Activated CD8-positive, alpha-beta memory T cell treated with anti-CD3 and anti-CD28 coated beads for 1 hour (primary cell): ENCODE measurements around the gene LIX1L.
"Not testable (repeated sequence)": the region's sequence is repeated elsewhere in the genome, so short reads cannot be mapped to it uniquely, and the experiment has no call there.

ENCODE experiments used
- DNase-seq, 2 donors: peaks; one replicate each; pipeline ENCODE4 v3.0.0-alpha.2; 2020; ENCODE audit warnings: low read depth in 1 of 2; ENCODE audit errors: extremely low read depth in 1 of 2

The LIX1L gene

GRCh38 chr1:145937436-145937835 lies 20.4 kb downstream of the LIX1L start:
- no peak for DNase-seq

DNA sequence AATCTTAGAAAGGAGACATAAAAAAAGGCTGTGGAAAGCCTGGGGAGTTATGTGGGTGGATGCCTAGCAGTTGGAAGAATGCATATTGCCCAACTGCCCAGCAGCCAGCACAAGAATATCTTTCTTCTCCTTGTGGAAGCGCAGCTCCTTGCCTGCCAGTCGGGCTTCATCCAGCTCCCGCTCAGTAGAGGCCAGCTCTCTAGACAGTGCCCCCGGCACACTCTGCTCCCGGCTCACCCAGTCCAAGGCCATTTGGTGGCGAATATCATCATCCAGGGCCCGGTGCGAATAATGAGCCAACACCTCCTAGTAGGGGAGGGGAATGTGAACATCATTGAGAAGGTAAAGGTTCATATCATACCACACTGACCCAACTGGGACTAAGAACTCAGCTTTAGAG lies 21.6 kb downstream of the LIX1L start:
- no peak for DNase-seq

DNA sequence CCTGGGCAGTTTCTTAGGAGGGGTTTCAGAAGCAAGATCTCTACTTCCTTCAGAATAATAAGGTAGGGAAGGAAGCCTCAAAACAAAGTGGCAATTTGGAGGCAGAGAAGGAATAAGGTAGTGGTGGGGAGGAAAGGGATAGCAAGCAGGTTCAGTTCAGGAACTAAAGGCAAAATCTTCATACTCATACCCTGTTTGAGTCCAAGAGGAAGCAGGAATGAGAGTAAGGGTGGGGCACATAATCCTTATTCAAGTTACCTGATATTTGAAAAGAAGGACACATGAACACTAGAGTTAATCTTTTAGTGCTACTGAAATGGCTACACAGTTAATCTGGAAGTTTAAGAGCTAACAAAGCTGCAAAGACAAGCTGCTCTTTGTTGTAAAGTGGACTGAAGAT lies 22.1 kb downstream of the LIX1L start:
- no peak for DNase-seq

GRCh38 chr1:145932522-145933009 lies 25.3 kb downstream of the LIX1L start:
- not testable (repeated sequence) for DNase-seq

DNA sequence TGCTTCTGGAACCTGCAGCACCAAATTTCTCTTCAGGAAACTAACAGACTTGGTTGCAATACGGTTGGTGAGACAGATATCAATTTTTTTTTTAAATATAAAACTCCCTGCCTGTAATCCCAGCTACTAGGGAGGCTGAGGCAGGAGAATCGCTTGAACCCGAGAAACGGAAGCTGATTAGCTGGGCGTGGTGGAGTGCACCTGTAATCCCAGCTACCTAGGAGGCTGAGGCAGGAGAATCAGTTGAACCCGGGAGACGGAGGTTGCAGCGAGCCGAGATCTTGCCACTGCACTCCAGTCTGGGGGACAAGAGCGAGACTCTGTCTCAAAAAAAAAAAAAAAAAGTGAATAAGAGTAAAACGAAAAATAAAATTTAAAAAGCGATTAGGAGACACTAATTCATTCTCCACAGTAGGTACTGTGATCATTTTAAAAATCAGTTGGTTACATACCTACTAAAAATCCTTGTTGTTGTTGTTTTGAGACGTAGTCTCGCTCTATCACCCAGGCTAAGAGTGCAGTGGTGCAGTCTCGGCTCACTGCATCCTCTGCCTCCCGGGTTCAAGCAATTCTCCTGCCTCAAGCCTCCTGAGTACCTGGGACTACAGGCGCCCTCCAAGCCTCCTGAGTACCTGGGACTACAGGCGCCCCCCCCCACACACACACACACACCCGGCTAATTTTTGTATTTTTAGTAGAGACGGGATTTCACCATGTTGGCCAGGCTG lies 29.7 kb downstream of the LIX1L start:
- DNase-seq: no peak

GRCh38 chr1:145927063-145927886 lies 30.5 kb downstream of the LIX1L start, which contains the start of gene RBM8A:
TSS of gene RBM8A (minus strand) at chr1:145927484. CDS start at chr1:145927426, 58 bp downstream.
- DNase-seq: peak; percentile 77 to 89

GRCh38 chr1:145926686-145927062 lies 31.1 kb downstream of the LIX1L start:
- no peak for DNase-seq

DNA sequence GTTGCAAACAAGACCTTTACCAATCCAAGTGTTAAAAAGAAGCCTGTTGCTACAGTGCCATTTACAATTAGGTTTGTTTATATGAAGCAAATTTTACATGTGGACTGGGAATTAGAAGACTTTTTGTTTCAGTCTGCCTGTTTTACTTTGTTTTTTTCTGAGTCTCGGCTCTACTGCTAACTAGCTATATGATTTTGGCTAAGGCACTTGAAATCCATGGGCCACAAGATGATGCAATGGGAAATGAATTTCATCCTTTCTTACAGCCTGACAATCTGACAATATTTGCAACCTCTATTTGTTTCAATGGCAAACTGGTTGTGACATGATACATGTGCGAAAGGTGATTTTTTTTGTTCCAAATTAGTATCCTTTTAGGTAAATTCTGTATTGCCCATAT lies 35.6 kb downstream of the LIX1L start:
- DNase-seq: no peak

DNA sequence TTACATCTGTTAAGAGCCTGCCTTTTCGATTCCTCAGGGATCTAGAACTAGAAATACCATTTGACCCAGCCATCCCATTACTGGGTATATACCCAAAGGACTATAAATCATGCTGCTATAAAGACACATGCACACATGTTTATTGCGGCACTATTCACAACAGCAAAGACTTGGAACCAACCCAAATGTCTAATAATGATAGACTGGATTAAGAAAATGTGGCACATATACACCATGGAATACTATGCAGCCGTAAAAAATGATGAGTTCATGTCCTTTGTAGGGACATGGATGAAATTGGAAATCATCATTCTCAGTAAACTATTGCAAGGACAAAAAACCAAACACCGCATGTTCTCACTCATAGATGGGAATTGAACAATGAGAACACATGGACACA lies 37.5 kb downstream of the LIX1L start:
- DNase-seq: not testable (repeated sequence)

- no peak for DNase-seq
Observed at GRCh38 chr1:145918992-145919939, 38.6 kb downstream of the LIX1L start.

DNA sequence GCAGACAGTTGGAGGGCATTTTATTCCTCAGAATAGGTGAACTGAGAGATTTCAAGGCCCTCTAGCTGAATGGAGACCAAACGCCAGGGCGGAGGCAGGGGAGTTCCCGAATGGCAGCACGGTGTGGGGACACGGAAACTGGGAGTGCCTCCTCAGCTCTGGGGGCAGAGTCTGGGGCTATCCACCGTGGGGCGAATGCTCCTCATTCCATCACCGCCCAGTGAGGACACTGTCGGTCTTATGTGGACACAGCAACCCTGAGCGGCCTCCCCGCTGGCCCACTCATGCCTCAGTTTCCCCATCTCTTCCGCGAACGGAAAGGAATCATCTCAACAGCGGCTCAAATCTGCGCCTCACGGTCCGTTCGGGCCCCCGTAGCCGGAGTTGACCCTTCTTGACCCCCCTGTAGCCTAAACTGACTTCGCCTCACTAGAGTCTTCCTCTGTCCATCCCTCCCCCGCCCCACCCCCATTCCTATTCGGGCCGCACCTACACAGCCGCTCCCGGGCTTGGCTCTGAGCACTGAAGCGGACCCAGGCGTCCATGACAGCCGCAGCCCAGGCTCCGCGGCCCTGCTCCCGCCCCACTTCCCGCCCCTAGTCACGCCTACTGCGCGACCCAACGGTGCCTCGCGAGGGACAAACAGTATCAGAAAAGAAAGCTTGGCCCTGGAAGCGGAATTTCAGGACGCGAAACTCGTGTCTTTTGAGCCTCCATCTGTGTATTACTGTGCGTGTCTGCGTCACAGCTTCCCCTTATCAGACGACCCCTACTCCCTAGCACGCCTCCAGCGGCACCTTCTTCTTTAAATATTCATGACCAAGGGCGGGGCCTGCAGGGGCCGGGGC lies 39.4 kb downstream of the LIX1L start, which contains the start of gene PEX11B:
TSS of gene PEX11B (minus strand) at position 574 of the 848 bp plus-strand sequence. CDS start at position 545, 29 bp downstream.
- peak; percentile 73 to 84 for DNase-seq

DNA sequence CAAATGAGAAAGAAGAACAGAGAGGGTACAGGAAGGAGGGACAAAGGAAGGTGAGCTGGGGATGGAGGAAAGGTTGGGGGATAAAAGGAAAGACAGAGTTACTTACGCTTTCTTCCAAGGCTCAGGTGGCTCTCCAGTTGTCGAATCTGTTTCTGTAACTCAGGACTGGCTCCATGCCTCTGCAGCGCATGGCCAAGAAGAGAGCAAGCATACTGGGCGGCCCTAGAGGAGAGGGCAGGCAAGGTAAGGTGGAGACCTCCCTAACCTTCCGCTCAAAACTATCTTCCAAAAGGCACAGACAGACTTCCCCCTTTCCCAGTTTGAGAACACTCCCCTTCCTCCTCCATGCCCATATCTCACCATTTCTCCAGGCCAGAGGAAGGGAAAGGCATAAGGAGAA lies 40.2 kb downstream of the LIX1L start:
- DNase-seq: no peak

DNA sequence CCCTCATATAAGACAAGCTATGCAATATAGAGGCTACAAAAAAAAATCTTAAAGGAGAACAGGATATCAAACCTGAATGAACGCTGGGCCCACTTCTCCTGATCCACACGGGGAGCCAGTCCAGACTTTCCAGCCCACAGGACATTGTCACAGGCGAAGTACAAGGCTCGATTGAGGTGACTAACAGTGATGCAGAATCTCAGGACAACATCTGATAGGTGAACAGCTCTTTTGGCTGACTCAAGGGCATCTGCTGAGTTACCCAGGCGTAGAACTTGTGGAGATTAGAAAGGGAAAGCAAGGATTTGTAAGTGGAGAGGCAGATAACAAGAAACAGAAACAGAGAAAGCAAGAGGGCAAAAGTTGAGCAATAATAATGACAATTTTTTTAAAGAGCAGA lies 41.1 kb downstream of the LIX1L start:
- no peak for DNase-seq

DNA sequence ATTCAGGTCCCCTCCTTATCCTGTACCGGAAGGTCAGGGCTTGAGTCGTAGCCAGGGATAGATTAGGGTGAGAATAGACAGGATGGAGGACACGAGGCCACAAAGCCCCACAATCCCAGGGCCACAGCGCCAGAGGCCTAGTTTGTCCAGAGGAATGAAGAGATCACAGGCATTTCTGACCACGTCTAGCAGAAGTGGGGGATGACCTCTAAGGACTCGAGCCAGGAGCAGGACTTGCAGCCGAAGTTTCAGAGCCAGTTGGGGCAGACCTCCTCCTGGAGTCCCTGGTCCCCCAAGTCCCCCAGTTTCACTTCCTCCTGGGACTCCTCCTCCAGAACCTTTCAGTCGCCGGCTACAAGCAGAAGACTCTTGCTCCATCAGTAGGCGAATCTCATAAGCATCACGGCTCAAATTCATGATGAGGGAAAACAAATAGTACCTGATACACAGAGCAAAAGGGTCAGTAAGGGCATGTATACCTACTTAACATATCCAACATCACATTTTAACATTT lies 45.6 kb downstream of the LIX1L start:
- no peak for DNase-seq

- no peak for DNase-seq
Observed at GRCh38 chr1:145908653-145909052, 49.2 kb downstream of the LIX1L start.

GRCh38 chr1:145906954-145907753 lies 50.7 kb downstream of the LIX1L start:
- no peak for DNase-seq

- DNase-seq: no peak
Observed at GRCh38 chr1:145901312-145902021, 56.4 kb downstream of the LIX1L start.

DNA sequence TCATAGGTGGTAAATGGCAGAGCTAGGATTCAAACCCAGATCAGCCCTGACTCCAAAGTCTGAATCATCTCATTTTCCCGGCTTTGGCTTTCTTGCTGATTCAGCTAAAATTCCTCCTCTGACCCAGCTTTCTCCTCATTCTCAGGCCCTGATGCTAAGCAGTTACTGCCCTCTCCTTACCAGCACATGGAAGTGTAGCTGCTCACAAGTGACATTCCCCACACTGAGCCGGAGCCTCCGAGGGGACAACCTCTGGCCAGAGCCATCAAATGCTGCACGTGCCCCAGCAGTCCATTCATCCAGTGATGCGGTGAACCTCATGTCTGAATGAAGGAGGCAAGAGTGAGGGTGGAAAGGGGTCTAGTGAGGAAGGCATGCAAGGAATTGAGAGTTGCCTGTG lies 59.1 kb downstream of the LIX1L start:
- no peak for DNase-seq
